ENCODE results near the gene FBXO7.

The FBXO7 gene

DNA sequence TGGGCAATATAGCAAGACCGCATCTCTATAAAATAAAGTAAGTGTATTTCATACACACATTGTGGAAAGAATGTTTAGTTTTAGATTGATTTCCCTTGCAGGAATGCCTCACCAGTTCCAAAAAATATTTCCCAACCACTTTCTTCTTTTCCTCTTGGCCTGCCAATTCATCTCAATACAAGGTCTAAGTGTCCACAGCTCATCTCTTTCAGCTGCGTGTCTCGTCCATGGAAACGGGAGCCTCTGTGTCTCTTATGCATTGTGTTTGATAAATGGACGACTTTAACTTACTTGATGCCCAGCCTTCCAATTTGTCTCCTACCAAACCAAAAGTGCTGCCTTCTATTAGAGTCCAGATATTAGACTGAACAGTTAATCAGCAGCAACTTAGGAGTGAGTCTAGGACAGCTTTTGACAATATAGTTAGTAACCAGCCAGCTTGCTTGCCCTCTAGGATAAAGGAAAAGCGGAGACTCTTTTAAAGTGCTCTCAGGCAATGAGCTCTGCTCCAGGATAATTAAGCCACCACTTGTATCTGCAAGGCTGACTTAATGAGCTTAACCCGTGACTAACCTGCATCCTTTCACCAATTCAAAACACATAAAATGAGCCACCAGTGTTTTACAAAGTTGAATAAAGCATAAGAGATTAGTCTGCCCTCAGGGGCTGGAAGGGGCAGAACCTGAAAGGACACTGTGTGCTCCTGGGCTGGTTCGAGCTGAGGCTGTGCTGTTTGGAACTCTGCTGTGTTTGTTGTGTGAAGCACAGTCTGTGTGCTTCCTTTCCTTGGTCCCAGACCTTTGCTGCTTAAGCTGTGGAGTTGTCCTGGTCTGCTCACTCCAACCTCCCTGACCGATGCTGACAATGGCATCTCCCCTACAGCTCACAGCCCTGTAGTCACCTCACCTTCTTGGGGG lies 27.5 kb downstream of the FBXO7 start:
- H3K4me3 ChIP-seq (ENCODE audit: low read depth, low read length): no peak overlapping the region
- no peak for TF ChIP-seq CTCF (IDR thresholded peaks at IDR 0.05; ENCODE audit: borderline replicate concordance, insufficient read depth, low read depth, low read length)

DNA sequence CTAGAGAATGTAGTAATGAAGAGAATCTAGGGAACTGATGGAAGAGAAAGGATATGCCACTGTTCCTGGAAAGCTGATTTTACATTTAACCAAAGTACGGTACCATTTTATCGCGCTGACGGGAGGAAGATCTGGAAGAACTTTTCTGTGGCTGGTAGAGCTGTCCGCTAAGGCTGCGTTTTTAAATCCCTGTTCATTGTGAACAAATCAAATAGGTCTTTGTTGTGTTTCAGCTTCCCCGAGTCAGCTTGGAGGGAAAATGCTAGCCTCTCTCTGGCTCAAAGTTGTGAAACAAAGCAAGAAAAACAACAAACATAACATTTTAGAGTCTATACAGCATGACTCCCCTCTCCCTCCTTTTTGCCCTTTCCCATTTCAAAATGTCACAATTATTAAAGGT lies 34.4 kb downstream of the FBXO7 start:
- H3K4me3 ChIP-seq (ENCODE audit: low read depth, low read length): no peak overlapping the region
- TF ChIP-seq CTCF (IDR thresholded peaks at IDR 0.05; ENCODE audit: borderline replicate concordance, insufficient read depth, low read depth, low read length): no peak

DNA sequence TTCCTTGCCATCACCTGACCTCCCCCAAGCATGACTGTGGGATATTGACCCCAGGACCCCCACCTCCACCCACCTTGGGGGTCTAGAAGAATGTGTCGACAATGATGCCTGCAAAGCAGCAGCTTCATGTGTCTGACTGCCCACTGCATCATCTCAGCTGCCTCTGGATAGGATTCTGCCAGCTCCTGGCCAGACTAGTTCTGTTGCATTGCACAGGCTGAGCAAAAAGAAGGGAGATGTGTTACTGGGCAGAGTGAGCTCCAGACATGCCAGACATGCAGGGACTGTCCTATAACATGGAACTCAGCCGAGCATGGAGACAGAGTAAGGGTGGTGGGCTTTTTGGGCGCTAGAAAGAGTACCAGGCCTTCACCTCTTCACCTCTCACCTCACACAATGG lies 36.7 kb downstream of the FBXO7 start:
- TF ChIP-seq CTCF (IDR thresholded peaks at IDR 0.05; ENCODE audit: borderline replicate concordance, insufficient read depth, low read depth, low read length): no peak
- no peak overlapping the region for H3K4me3 ChIP-seq (ENCODE audit: low read depth, low read length)

DNA sequence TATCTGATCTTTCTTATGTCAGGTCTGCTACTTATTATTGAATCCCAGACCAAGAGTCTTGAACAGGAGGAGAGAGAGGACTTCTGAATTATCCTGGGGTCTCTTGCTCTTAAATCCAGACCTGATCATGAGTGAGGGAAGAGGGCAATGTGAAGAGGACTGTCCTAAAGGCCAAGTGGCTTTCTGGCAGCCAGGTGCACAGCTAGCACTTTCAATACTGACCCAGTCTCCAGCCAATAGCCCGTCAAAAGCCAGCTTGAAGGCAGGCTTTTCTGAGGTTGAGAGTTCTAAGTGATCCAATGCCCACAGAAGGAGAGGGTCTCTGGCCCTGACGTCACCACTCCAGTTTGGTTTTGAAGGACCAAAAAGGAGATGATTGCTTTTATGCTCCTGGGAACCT lies 37.2 kb downstream of the FBXO7 start:
- no peak overlapping the region for H3K4me3 ChIP-seq (ENCODE audit: low read depth, low read length)
- TF ChIP-seq CTCF (IDR thresholded peaks at IDR 0.05; ENCODE audit: borderline replicate concordance, insufficient read depth, low read depth, low read length): no peak

DNA sequence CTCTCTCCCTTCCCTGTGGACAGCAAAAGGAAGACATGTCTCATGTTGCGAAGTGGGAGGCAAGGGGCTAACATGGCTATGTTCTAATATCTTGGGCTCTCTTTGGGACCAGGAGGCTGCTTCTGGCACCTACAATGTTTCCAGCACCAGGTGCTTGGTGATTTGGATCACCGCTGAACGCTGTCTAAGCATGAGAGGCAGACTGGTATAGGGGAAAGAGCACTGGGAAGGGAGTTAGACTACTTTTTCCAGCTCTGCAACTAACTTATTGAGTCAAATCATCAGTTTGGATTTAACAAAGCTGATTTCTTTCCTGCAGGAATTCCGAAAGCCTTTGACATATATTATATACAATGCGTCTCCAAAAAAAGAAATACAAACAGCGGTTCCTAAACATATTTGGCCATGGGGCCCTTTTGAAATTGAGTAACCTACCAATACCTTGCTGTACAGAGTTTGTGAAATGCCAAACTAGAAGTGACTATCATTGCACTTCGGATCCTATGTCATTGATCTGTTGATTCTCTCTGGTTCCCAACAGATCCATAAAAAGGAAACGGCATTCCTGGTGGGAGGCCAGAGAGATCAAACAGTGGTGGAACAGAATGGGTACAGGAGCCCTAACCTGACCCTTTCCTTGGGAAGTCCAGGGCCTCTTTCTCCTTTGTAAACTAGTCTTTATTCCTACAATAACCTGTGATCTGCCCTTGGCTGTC lies 37.8 kb downstream of the FBXO7 start:
- TF ChIP-seq CTCF (IDR thresholded peaks at IDR 0.05; ENCODE audit: borderline replicate concordance, insufficient read depth, low read depth, low read length): no peak
- no peak overlapping the region for H3K4me3 ChIP-seq (ENCODE audit: low read depth, low read length)

GRCh38 chr22:32515084-32515483 lies 40.5 kb downstream of the FBXO7 start:
- no peak overlapping the region for H3K4me3 ChIP-seq (ENCODE audit: low read depth, low read length)
- no peak for TF ChIP-seq CTCF (IDR thresholded peaks at IDR 0.05; ENCODE audit: borderline replicate concordance, insufficient read depth, low read depth, low read length)
